Mesenchymal stem cell (in vitro differentiated cells and primary cell): ENCODE results near the gene LGALS12.
"Not testable (repeated sequence)": the region's sequence is repeated elsewhere in the genome, so short reads cannot be mapped to it uniquely, and the experiment has no call there.

ENCODE experiments used
- DNase-seq: peaks from one replicate; pipeline ENCODE4 v3.0.0-alpha.2; 2013
- H2AFZ ChIP-seq: one replicate; pipeline ENCODE4 v1.6.1; 2013; ENCODE audit warnings: low read depth, mild to moderate bottlenecking, control low read depth, inconsistent platforms, low read length, moderate library complexity
- H2AK5ac ChIP-seq: 2 replicates; pipeline ENCODE4 v1.6.1; 2013; ENCODE audit warnings: low read length, moderate library complexity, mild to moderate bottlenecking, inconsistent platforms; ENCODE audit not compliant: severe bottlenecking
- H2BK120ac ChIP-seq: one replicate; pipeline ENCODE4 v1.6.1; 2013; ENCODE audit warnings: low read depth, mild to moderate bottlenecking, inconsistent platforms, low read length, moderate library complexity
- H2BK12ac ChIP-seq, 2 experiments: one replicate each; pipeline ENCODE4 v1.6.1; 2013; ENCODE audit warnings: inconsistent platforms in 2 of 2, low read length in 2 of 2, mild to moderate bottlenecking in 2 of 2, moderate library complexity in 2 of 2, control low read depth in 1 of 2
- H2BK15ac ChIP-seq: one replicate; pipeline ENCODE4 v1.6.1; 2013; ENCODE audit warnings: mild to moderate bottlenecking, low read depth, inconsistent platforms; ENCODE audit not compliant: poor library complexity, severe bottlenecking
- H2BK5ac ChIP-seq: 2 replicates; pipeline ENCODE4 v1.6.1; 2013; ENCODE audit warnings: low read depth, mild to moderate bottlenecking, low read length, control low read depth, inconsistent platforms; ENCODE audit not compliant: poor library complexity, severe bottlenecking
- H3K14ac ChIP-seq, 2 experiments: one replicate each; pipeline ENCODE4 v1.6.1; 2013; ENCODE audit warnings: inconsistent platforms in 2 of 2, low read length in 2 of 2, control low read depth in 1 of 2, mild to moderate bottlenecking in 1 of 2, moderate library complexity in 1 of 2
- H3K18ac ChIP-seq, 2 experiments: one replicate each; pipeline ENCODE4 v1.6.1; 2013; ENCODE audit warnings: inconsistent platforms in 2 of 2, low read length in 2 of 2, control low read depth in 1 of 2, low read depth in 1 of 2, mild to moderate bottlenecking in 1 of 2
- H3K23ac ChIP-seq, 2 experiments: one replicate each; pipeline ENCODE4 v1.6.1; 2013; ENCODE audit warnings: inconsistent platforms in 2 of 2, low read length in 2 of 2, mild to moderate bottlenecking in 2 of 2, moderate library complexity in 2 of 2, control low read depth in 1 of 2
- H3K27ac ChIP-seq: 2 replicates; pipeline ENCODE4 v1.5.1; 2013; ENCODE audit warnings: mild to moderate bottlenecking, moderate library complexity, low read length, control low read depth, inconsistent platforms; ENCODE audit not compliant: poor library complexity, severe bottlenecking
- H3K27me3 ChIP-seq, 2 experiments: 2 replicates each; pipeline versions ENCODE4 v1.6.1 to v1.7.0; 2013; ENCODE audit warnings: low read length in 2 of 2, mild to moderate bottlenecking in 2 of 2, moderate library complexity in 2 of 2, control low read depth in 1 of 2, inconsistent platforms in 1 of 2; ENCODE audit not compliant: control insufficient read depth in 1 of 2, insufficient read depth in 1 of 2
- H3K36me3 ChIP-seq, 2 experiments: 2 replicates each; pipeline versions ENCODE4 v1.6.1 to v1.7.0; 2013; ENCODE audit warnings: low read length in 2 of 2, control low read depth in 1 of 2, inconsistent platforms in 1 of 2, low read depth in 1 of 2, mild to moderate bottlenecking in 1 of 2; ENCODE audit not compliant: insufficient read depth in 2 of 2, control insufficient read depth in 1 of 2
- H3K4ac ChIP-seq, 2 experiments: one replicate each; pipeline ENCODE4 v1.6.1; 2013; ENCODE audit warnings: inconsistent platforms in 2 of 2, low read length in 2 of 2, mild to moderate bottlenecking in 2 of 2, moderate library complexity in 2 of 2, control low read depth in 1 of 2, low read depth in 1 of 2
- H3K4me1 ChIP-seq: 2 replicates; pipeline ENCODE4 v1.6.1; 2013; ENCODE audit warnings: low read depth, low read length, control low read depth; ENCODE audit not compliant: control insufficient read depth, insufficient read depth
- H3K4me2 ChIP-seq: 2 replicates; pipeline ENCODE4 v1.6.1; 2013; ENCODE audit warnings: low read length, mild to moderate bottlenecking, inconsistent platforms; ENCODE audit not compliant: poor library complexity, severe bottlenecking
- H3K4me3 ChIP-seq, 2 experiments: 2 replicates each; pipeline versions ENCODE4 v1.5.1 to v1.7.0; 2013; ENCODE audit warnings: low read length in 2 of 2, mild to moderate bottlenecking in 2 of 2, control low read depth in 1 of 2, low read depth in 1 of 2; ENCODE audit not compliant: insufficient read depth in 1 of 2
- H3K79me1 ChIP-seq: replicated peaks from 2 replicates; pipeline ENCODE4 v1.6.1; 2013; ENCODE audit warnings: mild to moderate bottlenecking, control low read depth, low read length, inconsistent platforms; ENCODE audit not compliant: poor library complexity, severe bottlenecking
- H3K9ac ChIP-seq: 2 replicates; pipeline ENCODE4 v1.7.0; 2013; ENCODE audit warnings: mild to moderate bottlenecking, low read length, moderate library complexity
- H3K9me3 ChIP-seq: 2 replicates; pipeline ENCODE4 v1.7.0; 2013; ENCODE audit warnings: mild to moderate bottlenecking, low read length; ENCODE audit not compliant: control insufficient read depth
- H4K8ac ChIP-seq: one replicate; pipeline ENCODE4 v1.6.1; 2013; ENCODE audit warnings: inconsistent platforms, mild to moderate bottlenecking, low read length, moderate library complexity
- H4K91ac ChIP-seq: one replicate; pipeline ENCODE4 v1.6.1; 2013; ENCODE audit warnings: mild to moderate bottlenecking, low read length, inconsistent platforms
- WGBS: methylation state at CpG from one replicate; pipeline ENCODE4 v1.1.7; 2013; ENCODE audit warnings: mixed read lengths; 5-methylcytosine and 5-hydroxymethylcytosine counted together

The LGALS12 gene

DNA sequence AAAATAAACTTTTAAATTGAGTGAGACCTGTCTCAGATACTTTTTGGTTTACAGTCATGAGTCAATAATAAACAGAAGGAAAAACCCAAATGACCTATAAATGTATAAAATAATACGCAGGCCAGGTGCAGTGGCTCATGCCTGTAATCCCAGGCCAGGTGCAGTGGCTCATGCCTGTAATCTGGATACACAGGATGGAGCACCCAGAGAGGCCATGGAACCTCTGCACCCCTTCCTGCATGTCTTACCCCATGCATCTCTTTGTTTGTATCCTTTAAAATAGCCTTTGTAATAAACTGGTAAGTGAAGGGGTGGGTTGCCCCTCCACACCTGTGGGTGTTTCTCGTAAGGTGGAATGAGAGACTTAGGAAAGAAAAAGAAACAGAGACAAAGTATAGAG is 21.8 kb downstream of the LGALS12 start:
- H3K14ac ChIP-seq: no peak overlapping the region
- H3K27me3 ChIP-seq: no peaks in the 10 kb centered on the region
- peak overlapping the region; percentile 34 for H3K4me2 ChIP-seq
- no peak overlapping the region for H3K4me3 ChIP-seq
- no peak overlapping the region for H4K8ac ChIP-seq
- peak overlapping the region; percentile 71 for H3K27ac ChIP-seq
- H2BK12ac ChIP-seq: no peak overlapping the region
- no peaks in the 10 kb centered on the region for H3K79me1 ChIP-seq
- no peak overlapping the region for H3K9ac ChIP-seq
- no peak overlapping the region for H2AFZ ChIP-seq
- H3K4me1 ChIP-seq: peaks cover 6% of the 10 kb centered on the region
- no peak overlapping the region for H3K4ac ChIP-seq
- no peaks in the 10 kb centered on the region for H3K9me3 ChIP-seq
- H3K23ac ChIP-seq: no peak overlapping the region
- no peak overlapping the region for H2BK15ac ChIP-seq
- no peak overlapping the region for H3K18ac ChIP-seq
- peak overlapping the region; percentile 76 for H2BK5ac ChIP-seq
- peak overlapping the region; percentile 77 for H2AK5ac ChIP-seq
- H4K91ac ChIP-seq: no peak overlapping the region
- H3K36me3 ChIP-seq: no peaks in the 10 kb centered on the region
- DNase-seq: no peak
- WGBS: 89% methylated on average over 2 of the region's 2 CpGs
- H2BK120ac ChIP-seq: no peak overlapping the region

DNA sequence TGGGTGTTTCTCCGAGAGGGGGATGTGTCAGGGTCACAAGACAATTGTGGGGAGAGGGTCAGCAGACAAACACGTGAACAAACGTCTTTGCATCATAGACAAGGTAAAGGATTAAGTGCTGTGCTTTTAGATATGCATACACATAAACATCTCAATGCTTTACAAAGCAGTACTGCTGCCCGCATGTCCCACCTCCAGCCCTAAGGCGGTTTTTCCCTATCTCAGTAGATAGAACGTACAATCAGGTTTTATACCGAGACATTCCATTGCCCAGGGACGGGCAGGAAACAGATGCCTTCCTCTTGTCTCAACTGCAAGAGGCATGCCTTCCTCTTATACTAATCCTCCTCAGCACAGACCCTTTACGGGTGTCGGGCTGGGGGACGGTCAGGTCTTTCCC is 22.3 kb downstream of the LGALS12 start:
- not testable (repeated sequence) for H3K4ac ChIP-seq, H2AFZ ChIP-seq, H3K23ac ChIP-seq, H2AK5ac ChIP-seq, H3K18ac ChIP-seq, H3K27ac ChIP-seq, H2BK12ac ChIP-seq, H3K4me1 ChIP-seq, H3K36me3 ChIP-seq, H3K4me2 ChIP-seq, H3K9ac ChIP-seq, H3K27me3 ChIP-seq, H2BK5ac ChIP-seq, DNase-seq, H2BK15ac ChIP-seq, H2BK120ac ChIP-seq, H3K14ac ChIP-seq, H4K8ac ChIP-seq, H3K79me1 ChIP-seq, H3K9me3 ChIP-seq, H4K91ac ChIP-seq, H3K4me3 ChIP-seq
- WGBS: 23% methylated on average over 2 of the region's 11 CpGs

DNA sequence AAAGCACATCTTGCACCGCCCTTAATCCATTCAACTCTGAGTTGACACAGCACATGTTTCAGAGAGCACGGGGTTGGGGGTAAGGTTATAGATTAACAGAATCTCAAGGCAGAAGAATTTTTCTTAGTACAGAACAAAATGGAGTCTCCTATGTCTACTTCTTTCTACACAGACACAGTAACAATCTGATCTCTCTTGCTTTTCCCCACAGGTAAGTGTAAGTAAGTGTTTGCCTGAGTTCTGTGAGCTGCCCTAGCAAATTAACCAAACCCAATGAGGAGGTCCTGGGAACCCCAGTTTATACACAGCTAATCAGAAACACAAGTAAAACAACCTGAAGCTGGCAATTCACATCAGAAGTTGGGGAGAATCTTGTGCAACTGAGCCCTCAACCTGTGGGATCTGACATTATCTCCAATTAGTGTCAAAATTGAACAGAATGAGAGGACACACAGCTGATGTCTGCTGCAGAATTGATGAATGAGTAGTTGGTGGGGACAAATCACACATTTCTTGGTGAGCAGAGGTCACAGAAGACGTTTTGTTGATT is 22.9 kb downstream of the LGALS12 start:
- Histone ChIP-seq H2BK5ac (peak overlapping the region; percentile 9), H3K27ac (peak overlapping the region; percentile 90), H2AK5ac (peak overlapping the region; percentile 91), H3K4me1 (peaks cover 10% of the 10 kb centered on the region)
- not testable (repeated sequence) for H4K91ac ChIP-seq, H3K4me2 ChIP-seq, H2BK12ac ChIP-seq, H3K9ac ChIP-seq, H3K79me1 ChIP-seq, H2BK15ac ChIP-seq, H3K23ac ChIP-seq, H2BK120ac ChIP-seq, H3K4ac ChIP-seq, H3K9me3 ChIP-seq, H3K4me3 ChIP-seq, H2AFZ ChIP-seq, H4K8ac ChIP-seq, H3K18ac ChIP-seq, H3K36me3 ChIP-seq, H3K14ac ChIP-seq, DNase-seq, H3K27me3 ChIP-seq
- WGBS: 37% methylated on average over 1 of the region's 3 CpGs

DNA sequence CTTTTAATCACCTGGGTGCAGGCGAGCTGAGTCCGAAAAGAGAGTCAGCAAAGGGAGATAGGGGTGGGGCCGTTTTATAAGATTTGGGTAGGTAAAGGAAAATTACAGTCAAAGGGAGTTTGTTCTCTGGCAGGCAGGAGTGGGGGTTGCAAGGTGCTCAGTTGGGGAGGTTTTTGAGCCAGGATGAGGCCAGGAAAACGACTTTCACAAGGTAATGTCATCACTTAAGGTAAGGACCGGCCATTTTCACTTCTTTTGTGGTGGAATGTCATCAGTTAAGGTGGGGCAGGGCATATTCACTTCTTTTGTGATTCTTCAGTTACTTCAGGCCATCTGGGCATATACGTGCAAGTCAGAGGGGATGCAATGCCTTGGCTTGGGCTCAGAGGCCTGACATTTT is 23.5 kb downstream of the LGALS12 start:
- H3K14ac ChIP-seq, H3K23ac ChIP-seq, H3K79me1 ChIP-seq, H2BK15ac ChIP-seq, H2BK5ac ChIP-seq, H3K18ac ChIP-seq, H3K36me3 ChIP-seq, H3K4me2 ChIP-seq, H4K8ac ChIP-seq, H3K27me3 ChIP-seq, DNase-seq, H3K4ac ChIP-seq, H2BK12ac ChIP-seq, H2BK120ac ChIP-seq, H3K9me3 ChIP-seq, H3K4me3 ChIP-seq, H3K9ac ChIP-seq, H2AFZ ChIP-seq, H4K91ac ChIP-seq: not testable (repeated sequence)
- H3K4me1 ChIP-seq: peaks cover 10% of the 10 kb centered on the region
- WGBS: 53% methylated on average over 6 of the region's 6 CpGs
- H2AK5ac ChIP-seq: peak overlapping the region; percentile 69
- peak overlapping the region; percentile 90 for H3K27ac ChIP-seq
